Vagina (tissue), 2 donors: ENCODE results near the gene GFI1B.

Experiments used
- POLR2AphosphoS5 ChIP-seq, 2 donors: sonication (generic); formaldehyde crosslinking; IDR thresholded peaks; one replicate each; pipeline ENCODE4 v1.9.0; 2017; ENCODE audit warnings: antibody characterized with exemption in 2 of 2, mild to moderate bottlenecking in 2 of 2, low read depth in 1 of 2; ENCODE audit not compliant: insufficient read depth in 1 of 2
- TF ChIP-seq, protein P1 (sequence below), 3 experiments: fragments of 450-650 bp in 2 of 3; fragments of 200-600 bp in 1 of 3; sonication (generic) in 1 of 3; IDR thresholded peaks; one replicate each; pipeline ENCODE4 v1.5.1; 2017 to 2019; ENCODE audit warnings: antibody characterized with exemption in 3 of 3, mild to moderate bottlenecking in 2 of 3, moderate library complexity in 2 of 3

DNA sequence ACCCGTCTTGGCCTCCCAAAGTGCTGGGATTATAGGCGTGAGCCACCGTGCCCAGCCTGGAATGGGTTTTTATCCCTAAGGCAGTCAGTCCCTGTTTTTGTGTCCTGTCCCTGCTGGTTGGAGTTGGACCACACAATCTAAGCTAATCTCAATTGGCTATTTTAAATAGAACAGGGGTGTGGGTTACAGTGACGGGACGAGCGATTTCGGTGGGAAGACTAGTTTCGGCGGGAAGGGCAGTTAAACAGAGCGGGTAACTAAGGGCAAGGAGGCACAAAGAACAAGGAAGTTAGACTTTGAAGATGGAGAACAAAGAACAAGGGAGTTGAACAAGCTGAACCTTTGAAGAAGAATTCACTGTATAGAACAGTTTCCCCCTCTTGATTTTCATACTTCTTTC is 53.7 kb downstream of the GFI1B start:
- TF ChIP-seq, protein P1, sequence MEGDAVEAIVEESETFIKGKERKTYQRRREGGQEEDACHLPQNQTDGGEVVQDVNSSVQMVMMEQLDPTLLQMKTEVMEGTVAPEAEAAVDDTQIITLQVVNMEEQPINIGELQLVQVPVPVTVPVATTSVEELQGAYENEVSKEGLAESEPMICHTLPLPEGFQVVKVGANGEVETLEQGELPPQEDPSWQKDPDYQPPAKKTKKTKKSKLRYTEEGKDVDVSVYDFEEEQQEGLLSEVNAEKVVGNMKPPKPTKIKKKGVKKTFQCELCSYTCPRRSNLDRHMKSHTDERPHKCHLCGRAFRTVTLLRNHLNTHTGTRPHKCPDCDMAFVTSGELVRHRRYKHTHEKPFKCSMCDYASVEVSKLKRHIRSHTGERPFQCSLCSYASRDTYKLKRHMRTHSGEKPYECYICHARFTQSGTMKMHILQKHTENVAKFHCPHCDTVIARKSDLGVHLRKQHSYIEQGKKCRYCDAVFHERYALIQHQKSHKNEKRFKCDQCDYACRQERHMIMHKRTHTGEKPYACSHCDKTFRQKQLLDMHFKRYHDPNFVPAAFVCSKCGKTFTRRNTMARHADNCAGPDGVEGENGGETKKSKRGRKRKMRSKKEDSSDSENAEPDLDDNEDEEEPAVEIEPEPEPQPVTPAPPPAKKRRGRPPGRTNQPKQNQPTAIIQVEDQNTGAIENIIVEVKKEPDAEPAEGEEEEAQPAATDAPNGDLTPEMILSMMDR (IDR thresholded peaks at IDR 0.05) = no peak
- no peak for TF ChIP-seq POLR2AphosphoS5 (IDR thresholded peaks at IDR 0.05; ENCODE audit: insufficient read depth in 1 of 2, low read depth in 1 of 2)
